Type B pancreatic cell (in vitro differentiated cells): ENCODE results near the gene HIVEP2. TPM values are rescaled to one million over a fixed set of nuclear protein-coding genes. Genes with fewer than 3 reads are reported as not detected.

Source experiments
- DNase-seq: peaks from one replicate; pipeline ENCODE4 v3.0.0; 2021; ENCODE audit warnings: mixed read lengths; ENCODE audit not compliant: unreplicated experiment; ENCODE audit errors: extremely low spot score
- H3K27ac Mint-ChIP-seq: 2 replicates; pipeline ENCODE4 v1.8.0; 2021; ENCODE audit warnings: mild to moderate bottlenecking, mixed read lengths
- H3K27me3 Mint-ChIP-seq: 2 replicates; pipeline ENCODE4 v1.8.0; 2021; ENCODE audit warnings: mixed read lengths
- H3K36me3 Mint-ChIP-seq: 2 replicates; pipeline ENCODE4 v1.8.0; 2021; ENCODE audit warnings: mixed read lengths
- H3K4me1 Mint-ChIP-seq: one replicate; pipeline ENCODE4 v1.8.0; 2021; ENCODE audit warnings: mixed read lengths; ENCODE audit not compliant: unreplicated experiment
- H3K4me3 Mint-ChIP-seq: 2 replicates; pipeline ENCODE4 v1.8.0; 2021; ENCODE audit warnings: mild to moderate bottlenecking, mixed read lengths
- H3K9me3 Mint-ChIP-seq: 2 replicates; pipeline ENCODE4 v1.8.0; 2021; ENCODE audit warnings: mixed read lengths
- CTCF ChIP-seq: fragments of 200-600 bp; sonication (generic); conservative IDR thresholded peaks from 2 replicates; pipeline ENCODE4 v1.5.0; 2021; ENCODE audit warnings: antibody characterized with exemption, mild to moderate bottlenecking
- total RNA-seq: library from RNA; stranded (reverse); gene quantifications from 2 replicates; pipeline ENCODE4 v1.2.1, GENCODE V29; 2021; ENCODE audit warnings: low replicate concordance

Gene HIVEP2
- total RNA-seq, 1 donor from 2014 or later = 12.3 TPM

GRCh38 chr6:142926494-142927270 is 18.3 kb downstream of the HIVEP2 start:
- H3K4me1 Mint-ChIP-seq = peaks cover 15% of the 10 kb centered on the region
- peak overlapping the region; percentile 92 for H3K4me3 Mint-ChIP-seq
- peaks cover 11% of the 10 kb centered on the region for H3K27me3 Mint-ChIP-seq
- no peaks in the 10 kb centered on the region for H3K9me3 Mint-ChIP-seq
- H3K27ac Mint-ChIP-seq = peak overlapping the region; percentile 82
- peak; percentile 73 for DNase-seq
- no peak for TF ChIP-seq CTCF
- H3K36me3 Mint-ChIP-seq = peaks cover under 1% of the 10 kb centered on the region

GRCh38 chr6:142926177-142926493 is 18.8 kb downstream of the HIVEP2 start:
- H3K4me1 Mint-ChIP-seq = peaks cover 15% of the 10 kb centered on the region
- H3K27me3 Mint-ChIP-seq = peaks cover 11% of the 10 kb centered on the region
- TF ChIP-seq CTCF = no peak
- peak overlapping the region; percentile 87 for H3K4me3 Mint-ChIP-seq
- H3K9me3 Mint-ChIP-seq = no peaks in the 10 kb centered on the region
- no peaks in the 10 kb centered on the region for H3K36me3 Mint-ChIP-seq
- H3K27ac Mint-ChIP-seq = peak overlapping the region; percentile 82
- DNase-seq = no peak

GRCh38 chr6:142925575-142926110 is 19.3 kb downstream of the HIVEP2 start:
- H3K4me3 Mint-ChIP-seq = peak overlapping the region; percentile 58
- no peak for TF ChIP-seq CTCF
- no peaks in the 10 kb centered on the region for H3K36me3 Mint-ChIP-seq
- H3K27me3 Mint-ChIP-seq = peaks cover 11% of the 10 kb centered on the region
- H3K4me1 Mint-ChIP-seq = peaks cover 15% of the 10 kb centered on the region
- no peaks in the 10 kb centered on the region for H3K9me3 Mint-ChIP-seq
- no peak for DNase-seq
- no peak overlapping the region for H3K27ac Mint-ChIP-seq

GRCh38 chr6:142918339-142919042 is 26.5 kb downstream of the HIVEP2 start:
- Mint-ChIP-seq H3K4me3 (no peak overlapping the region), H3K36me3 (peaks cover 12% of the 10 kb centered on the region), H3K9me3 (peaks cover 6% of the 10 kb centered on the region), H3K4me1 (no peaks in the 10 kb centered on the region), H3K27me3 (no peaks in the 10 kb centered on the region), H3K27ac (no peak overlapping the region)
- no peak for DNase-seq
- no peak for TF ChIP-seq CTCF

GRCh38 chr6:142916881-142917280 is 28.1 kb downstream of the HIVEP2 start:
- TF ChIP-seq CTCF = no peak
- Mint-ChIP-seq H3K9me3 (peaks cover 9% of the 10 kb centered on the region), H3K27me3 (no peaks in the 10 kb centered on the region), H3K27ac (no peak overlapping the region), H3K4me1 (no peaks in the 10 kb centered on the region), H3K36me3 (peaks cover 17% of the 10 kb centered on the region), H3K4me3 (no peak overlapping the region)
- no peak for DNase-seq
